Uterus (tissue), 2 donors: ENCODE data around the gene ITPRIPL1.

Experiments
- CTCF ChIP-seq, 4 experiments: fragments of 200-600 bp in 2 of 4; fragments of 450-650 bp in 2 of 4; sonication (generic) in 2 of 4; IDR thresholded peaks; one replicate each; pipeline ENCODE4 v1.5.1; 2016 to 2019; ENCODE audit warnings: antibody characterized with exemption in 4 of 4, mild to moderate bottlenecking in 2 of 4, moderate library complexity in 1 of 4
- POLR2A ChIP-seq, 2 donors: fragments of 450-650 bp; IDR thresholded peaks; one replicate each; pipeline ENCODE4 v1.6.1; 2016; ENCODE audit warnings: antibody characterized with exemption in 2 of 2, mild to moderate bottlenecking in 1 of 2, moderate library complexity in 1 of 2

GRCh38 chr2:96296925-96297324 lies 28.2 kb upstream of the ITPRIPL1 start:
- no peak for TF ChIP-seq CTCF (IDR thresholded peaks at IDR 0.05)
- TF ChIP-seq POLR2A (IDR thresholded peaks at IDR 0.05) = no peak
